HG03097 (cell line): ENCODE results near the gene NPEPL1.

Experiments used
- ATAC-seq: cut with Tn5 transposase; IDR thresholded peaks from one replicate; pipeline ENCODE4 v1.9.1; 2021; ENCODE audit not compliant: unreplicated experiment, low FRiP score

Gene NPEPL1

DNA sequence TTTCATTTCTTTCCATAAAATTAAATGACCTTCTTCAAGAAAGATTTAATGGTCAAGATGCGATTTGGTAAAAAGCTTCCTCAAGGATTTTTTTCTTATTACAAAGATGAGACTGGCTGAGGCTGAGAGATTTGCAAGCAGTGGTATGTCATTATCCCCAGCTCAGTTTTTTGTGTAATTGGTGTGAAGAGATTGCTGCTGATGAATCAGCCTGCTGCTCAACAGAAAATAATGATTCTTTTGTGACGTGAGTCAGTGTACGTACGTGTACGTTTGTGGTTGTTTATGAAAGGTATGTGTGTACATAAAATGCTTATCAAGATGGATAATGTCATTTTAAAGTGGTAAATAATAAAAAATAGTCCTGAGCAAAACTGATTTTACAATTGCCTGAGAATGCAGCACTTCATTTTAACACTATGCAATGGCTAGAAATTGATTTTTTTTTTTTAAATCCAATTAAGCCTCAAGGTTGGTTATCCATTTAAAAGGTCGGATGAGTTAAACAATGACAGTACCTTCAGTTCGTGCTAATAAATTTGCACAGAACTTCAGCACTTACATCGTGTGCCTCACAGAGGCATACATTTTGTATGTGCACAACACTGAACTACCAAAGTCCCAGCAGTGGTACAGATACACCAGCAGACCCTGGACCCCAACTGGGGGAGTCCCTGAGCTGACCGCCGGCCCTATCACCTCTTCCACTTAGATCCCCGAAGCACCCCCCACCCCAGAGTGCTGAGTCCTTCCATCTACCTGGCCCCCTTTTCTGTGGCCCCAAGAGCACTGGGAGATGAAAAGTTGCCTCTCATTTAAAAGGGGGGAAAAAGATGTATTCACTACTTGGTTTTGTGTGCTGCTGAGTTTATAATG is 9.7 kb upstream of the NPEPL1 start:
- no peak for ATAC-seq

DNA sequence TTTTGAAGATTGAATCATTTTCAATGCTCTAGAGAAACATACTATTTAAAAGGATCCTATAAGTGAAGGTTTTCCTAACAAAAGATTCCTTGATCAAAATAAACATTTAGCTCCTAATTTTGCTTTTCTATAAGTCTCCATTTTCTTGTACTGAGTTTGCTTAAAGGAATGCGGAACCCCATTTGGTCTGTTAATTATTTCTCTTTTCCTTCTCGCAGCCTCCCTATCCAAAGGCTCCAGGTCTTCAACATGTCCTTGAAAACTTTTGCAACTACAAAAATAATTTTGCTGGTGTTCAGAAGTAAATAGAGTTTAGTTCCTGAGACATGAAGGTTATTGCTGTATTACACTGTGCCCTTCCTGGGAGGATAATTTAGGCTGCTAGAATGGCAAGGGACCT is 8.3 kb upstream of the NPEPL1 start:
- ATAC-seq, result no peak

DNA sequence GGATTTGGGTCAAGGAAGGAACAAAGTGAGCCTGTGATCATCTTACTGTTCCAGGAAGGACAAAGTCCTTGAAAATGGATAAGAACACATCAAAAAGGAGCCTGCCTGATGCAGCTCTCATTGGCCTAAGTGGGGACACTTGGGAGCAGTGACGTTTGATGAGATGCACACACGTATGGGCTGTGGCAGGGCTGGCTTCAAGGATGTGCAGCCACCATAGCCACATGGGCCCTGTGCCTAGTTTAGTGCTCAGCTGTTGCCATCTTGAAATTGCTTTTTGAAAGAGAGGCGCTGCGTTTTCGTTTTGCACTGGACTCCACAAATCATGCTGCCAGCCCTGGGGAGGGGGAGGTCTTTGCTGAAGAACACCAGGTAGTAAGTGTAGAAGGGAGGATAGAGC is 6.6 kb upstream of the NPEPL1 start:
- no peak for ATAC-seq

DNA sequence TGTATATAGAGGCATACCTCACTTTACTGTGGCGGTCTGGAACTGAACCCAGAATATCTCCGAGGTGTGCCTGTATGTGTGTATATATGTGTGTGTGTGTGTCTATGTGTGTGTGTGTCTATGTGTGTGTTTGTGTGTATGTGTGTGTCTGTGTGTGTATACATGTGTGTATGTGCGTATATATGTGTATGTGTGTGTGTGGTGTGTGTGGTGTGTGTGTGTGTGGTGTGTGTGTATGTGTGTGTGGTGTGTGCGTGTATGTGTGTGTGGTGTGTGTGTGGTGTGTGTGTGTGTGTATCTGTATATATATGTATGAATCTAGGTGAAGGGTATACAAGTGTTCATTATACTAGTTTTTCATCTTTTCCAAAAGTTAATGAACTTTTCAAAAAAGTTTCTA is 4.2 kb upstream of the NPEPL1 start:
- no peak for ATAC-seq

DNA sequence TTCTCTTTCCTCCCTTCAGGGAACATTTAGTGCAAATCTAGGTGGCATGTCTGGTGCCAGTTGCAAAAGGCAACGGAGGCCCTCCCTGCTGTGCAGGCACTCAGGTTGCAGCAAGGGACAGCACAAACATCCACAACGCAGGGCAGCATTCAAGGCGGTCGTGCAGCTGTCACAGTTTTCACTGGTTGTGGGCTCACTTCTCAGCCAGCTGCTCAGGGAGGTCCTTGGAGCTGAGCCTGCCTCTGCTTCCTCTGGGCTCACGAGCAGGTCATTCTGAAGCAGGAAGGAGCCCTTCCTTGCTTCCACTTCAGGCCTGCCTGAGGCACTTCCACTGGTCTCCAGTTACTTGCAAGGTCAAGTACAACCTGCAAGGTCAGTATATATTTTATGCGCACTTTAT is 3.8 kb upstream of the NPEPL1 start:
- ATAC-seq, result no peak

DNA sequence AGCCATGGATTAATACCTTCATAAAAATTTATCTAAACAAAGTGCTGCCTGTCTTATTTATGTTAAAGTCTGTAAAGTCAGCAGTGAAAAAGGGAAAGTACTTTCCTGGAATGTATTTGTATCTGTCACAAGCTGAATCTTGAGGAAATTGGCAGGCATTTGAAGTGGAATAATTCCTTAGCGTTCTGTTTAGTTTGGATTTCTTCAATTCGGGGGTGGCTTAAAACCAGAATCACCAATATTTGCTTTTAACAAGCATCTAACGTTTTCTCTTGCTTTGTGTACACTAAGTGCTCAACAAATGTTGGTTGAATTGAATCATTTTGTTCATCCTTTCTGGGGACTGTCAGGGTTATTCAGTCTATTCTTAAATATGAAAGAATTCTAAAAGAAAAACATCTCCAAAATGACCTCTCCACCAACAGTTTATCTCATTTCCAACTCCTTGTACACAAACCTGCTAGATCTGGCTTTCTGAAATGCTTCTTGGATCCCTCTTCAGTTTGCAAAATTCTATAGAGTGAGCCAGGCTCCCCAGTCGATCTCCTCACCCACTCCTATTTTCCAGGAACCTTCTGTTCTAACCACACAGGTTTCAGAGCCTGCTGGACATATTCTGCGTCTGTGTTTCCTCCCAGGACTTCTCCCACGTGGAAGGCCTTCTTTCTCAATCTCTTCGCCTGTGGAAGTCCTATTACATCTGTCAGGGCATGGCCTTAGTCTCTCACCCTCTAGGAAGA is 2.0 kb upstream of the NPEPL1 start:
- no peak for ATAC-seq

DNA sequence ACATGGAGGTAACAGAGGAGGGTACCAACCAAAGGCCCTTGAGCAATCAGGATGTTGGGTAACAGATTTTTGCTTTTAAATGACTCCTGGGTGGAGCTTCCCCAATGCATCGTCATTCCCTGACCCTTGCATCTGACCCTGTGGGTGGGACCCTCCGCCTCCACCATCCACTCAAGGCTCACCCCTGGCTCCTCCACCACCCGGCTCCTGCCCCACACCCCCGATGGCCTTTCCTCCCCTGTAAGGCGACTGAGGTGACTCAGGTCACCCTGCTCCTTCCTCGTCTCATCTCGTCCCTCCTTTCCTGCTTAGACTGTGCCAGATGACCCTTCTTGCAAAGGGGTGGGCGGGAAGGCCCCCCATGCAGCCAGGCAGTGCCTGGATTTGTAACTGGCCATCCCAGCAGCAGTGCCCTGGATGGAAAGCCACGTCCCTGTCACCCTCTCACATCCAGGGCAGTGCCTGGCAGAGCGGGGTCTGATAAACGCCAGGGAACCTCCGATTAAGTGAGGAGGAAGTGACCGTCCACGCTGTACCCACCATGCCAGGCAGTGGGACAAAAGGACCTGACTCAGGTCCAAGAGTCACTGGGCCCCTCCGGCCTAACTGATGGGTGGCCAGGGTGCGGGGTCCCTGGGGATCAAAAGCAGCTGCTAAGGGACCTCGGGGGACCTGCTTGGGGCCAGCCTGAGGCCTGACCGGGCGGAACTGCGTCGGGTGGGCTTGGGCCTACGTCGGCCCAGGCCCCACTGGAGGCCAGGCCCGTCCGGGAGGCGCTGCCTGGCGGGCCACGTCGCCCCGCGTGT is 624 bp upstream of the NPEPL1 start:
- ATAC-seq, result no peak

DNA sequence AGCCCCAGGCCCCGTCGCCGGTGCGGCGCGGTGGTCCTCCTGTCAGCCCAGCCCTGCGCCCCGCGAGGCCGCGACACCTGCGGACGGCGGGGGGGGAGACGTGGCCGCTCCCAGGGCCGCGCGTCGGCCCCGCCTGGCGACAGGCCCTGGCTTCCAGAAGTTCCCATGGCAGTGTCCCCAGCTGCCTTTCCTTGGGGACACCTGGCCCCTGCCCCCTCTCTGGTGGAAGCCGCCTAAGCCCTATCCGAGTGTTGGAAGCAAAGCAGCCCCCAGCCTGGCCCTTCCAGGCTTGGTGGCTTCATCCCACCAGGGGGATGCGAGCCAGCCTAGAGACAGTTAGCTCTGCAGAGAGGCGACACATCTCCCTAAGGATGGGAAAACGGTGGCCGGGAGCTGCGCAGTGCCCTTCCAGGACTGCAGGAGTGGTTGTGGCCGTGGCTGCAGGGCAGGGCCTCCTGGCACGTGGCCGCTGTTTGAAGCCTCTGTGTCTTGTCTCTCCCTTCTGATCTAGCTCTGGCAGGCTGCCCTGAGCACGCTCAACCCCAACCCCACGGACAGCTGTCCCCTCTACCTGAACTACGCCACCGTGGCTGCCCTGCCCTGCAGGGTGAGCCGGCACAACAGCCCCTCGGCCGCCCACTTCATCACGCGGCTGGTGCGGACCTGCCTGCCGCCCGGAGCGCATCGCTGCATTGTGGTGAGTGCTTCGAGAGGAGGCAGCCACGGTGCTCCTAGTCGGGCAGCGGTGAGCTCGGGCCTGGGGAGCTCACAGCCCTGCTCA is 816 bp downstream of the NPEPL1 start:
- no peak for ATAC-seq

DNA sequence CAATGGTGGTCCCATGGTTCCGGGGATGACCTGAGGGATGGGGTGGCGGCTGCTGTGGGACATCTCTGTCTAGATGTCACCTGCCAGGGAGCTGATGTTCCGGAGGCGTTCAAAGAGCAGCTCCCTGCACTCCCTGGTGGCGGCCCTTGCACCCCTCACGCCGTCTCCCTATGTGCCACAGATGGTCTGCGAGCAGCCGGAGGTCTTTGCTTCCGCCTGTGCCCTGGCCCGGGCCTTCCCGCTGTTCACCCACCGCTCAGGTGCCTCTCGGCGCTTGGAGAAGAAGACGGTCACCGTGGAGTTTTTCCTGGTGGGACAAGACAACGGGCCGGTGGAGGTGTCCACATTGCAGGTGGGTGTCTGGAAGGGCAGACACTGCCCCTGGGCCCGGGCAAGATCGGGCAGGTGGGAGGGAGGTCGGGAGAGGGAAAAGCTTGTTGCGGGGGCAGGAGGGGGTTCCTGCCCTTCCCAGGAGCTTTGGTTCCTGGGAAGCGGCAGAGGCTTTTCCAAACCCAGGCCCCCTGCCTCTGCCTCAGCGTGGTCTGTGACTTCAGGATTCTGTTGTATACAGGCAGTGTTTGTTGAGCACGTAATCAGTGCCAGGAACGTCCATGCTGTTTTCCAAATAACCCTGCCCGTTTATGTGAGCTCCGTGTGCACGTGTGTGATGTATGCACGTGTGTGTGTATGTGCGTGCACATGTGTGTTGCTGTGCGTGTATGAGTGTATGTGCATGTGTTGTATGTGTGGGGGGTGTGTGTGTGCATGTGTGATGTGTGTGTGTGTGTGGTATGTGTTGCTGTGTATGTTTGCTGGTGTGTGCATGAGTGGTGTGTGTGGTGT is 1.9 kb downstream of the NPEPL1 start:
- no peak for ATAC-seq

DNA sequence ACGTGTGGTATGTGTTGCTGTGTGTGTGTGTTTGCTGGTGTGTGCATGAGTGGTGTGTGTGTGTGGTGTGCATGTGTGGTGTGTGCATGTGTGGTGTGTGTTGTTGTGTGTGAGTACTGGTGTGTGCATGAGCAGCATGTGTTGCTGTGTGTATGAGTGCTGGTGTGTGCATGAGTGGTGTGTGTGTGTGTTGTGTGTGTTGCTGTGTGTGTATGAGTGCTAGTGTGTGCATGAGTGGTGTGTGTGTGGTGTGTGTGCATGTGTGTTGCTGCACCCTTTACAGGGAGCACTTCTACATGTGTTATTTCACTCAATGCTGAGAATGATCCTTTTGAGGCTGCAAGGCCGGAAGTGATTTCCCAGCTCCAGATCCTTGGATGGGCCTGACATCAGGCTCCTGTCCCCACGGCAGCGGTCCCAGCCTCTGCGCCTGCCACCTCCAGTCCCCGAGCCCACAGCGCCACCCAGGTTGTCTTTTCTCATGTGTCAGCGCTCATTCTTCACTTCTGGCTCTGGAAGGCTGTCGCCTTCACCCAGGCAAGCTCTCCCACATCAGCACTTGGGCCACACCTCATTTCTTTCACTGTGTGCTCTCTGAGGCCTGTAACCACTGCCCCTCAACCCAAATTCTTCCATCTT is 2.6 kb downstream of the NPEPL1 start:
- no peak for ATAC-seq

DNA sequence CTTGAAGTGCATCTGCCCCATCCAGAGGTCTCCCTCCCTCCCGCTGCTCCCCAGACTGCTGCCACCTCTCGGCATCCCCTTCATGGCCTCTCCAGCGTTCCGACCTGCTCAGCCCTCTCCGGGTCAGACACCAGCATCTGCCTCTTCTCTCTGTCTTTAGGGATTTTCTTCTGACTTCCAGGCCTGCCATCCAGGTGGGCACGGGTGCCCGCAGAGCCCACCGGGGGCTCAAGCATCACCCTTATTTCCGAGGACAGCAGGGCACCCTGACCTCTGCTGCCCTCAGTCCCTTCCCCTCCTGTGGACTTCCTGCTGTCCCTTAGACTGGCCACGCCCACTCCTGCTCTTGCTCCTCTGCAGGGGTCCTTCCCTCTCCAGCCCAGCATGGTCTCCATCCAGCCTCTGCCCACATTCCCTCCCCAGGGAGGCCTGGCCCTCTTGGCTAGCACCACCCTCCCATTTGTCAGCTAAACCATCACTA is 3.3 kb downstream of the NPEPL1 start:
- ATAC-seq, result no peak

DNA sequence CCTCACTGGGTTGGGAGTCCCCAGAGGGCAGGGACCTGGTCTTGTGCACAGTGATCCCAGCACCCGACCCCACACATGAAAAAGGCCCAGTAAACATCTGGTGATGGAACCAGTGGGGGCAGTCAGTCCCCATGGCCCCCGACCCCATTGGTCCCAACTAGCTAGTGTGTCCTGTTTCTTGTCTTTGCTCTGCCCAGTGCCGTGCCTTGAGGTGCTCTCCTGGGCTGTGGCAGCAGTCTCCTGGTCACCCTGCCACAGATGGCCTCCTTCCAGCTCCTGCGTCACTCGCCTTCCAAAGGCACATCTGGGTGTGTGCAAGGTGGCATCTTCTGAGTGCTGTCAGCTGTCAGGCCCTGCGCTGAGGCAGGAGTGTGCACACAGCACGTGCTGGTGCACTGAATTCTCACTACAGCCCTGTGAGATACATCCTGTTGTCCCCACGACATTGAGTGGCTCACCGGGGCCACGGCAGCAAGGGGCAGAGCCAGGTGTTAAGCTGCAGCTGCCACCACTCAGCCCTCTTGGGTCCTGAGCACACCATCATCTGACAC is 3.9 kb downstream of the NPEPL1 start:
- no peak for ATAC-seq

DNA sequence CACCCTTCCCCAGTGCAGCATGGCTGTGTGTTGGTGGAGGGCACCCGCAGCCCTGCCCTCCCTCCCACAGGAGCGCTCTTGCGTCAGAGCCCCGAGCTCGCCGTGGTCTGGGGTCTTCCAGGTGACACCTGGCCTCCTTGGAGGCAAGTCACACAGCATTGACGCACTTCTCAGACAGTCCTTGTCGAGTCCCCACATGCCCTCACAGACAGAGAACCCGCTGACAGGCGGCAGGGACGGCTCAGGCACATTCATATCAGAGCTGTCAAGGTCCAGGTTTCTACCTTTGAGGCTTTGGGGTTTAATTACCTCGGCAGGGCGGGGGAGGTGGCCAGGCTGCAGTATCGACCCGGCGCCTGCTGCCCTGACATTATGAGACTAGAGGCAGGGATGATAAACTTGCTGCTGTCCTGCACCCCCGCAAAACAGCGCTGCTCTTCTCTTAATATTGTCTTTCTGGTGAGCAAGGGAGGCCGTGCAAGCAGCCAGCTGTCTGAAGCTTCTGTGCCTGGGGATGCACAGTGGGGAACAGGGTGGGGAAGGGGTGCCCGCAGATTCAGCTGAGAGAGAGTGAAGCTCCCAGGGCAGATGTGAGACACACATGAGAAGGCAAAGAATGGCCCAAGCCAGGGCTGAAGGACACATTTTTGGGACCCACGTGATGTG is 4.7 kb downstream of the NPEPL1 start:
- ATAC-seq, result no peak

DNA sequence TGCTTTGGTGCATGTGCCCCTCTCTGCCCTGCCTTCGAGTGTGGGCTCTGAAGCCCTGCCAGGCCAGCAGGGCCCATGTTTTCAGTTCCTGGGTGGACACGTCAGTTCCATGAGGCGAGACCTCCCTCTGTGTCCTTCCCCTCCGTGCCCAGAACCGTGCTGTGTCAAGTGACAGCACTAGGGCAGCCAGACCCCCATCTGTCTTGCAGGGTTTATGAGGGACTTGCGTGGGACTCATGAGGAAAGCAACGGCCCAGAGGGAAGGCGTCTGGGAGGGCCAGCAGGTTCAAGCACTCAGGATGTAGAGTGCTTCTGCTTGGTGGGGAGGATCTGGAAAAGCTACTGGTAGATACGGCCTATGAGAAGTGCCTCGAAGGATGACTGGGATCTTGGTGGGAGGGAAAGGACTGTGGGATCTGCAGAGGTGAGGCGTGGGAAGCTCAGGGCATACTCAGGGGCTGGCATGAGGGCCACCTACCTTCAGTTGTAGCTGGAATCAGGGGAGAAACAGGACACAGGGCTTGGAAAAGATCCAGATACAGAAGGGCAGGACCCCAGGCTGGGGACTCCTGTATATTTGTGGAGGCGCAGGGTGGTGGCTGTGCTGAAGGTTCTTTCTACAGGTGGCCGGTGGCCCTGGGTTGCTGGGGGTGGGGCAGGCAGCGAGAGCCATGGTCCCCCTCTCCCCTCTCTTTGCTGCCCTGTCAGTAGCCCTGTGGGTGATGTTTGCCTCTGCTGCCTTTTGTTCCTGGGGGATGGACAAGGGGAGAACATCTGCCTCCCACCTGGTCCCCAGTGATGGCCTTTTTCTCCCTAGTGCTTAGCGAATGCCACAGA is 5.5 kb downstream of the NPEPL1 start:
- no peak for ATAC-seq

DNA sequence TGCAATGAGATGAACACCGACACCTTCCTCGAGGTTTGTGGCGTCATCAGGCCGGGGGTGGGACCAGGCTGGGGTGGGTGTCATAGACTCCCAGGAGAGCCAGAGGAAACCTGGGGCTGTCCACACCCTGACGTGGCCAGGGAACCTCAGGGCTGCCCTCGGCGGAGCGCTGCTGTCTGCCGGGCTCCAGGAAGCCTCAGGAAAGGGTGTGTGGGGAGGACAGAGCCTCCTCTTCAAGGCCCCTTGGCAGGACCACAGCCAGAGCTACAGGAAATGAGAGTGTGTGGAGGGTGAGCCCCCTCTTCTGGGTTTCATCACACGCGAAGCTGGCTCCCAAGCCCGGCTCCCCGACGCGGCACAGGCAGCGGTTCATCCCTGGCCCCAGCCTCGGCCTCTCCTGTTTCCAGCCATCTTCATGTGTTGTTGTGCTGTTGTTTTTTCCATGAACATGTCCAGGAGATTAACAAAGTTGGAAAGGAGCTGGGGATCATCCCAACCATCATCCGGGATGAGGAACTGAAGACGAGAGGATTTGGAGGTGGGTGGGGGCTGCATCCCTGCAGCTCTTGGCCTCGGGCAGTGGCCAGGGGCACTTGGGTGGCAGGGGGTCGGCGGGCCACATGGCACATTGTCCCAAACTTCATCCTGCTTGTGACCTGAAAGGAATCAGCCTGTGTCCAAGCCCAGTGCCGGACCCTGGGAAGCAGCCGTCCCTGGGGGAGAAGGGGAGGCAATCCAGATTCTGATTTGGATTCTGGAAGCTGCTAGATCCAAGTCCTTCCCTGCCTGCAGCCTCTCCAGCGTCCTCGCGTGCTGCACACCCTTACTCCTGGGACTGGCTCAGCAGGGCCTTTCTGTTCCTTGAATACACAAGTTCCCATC is 6.4 kb downstream of the NPEPL1 start:
- ATAC-seq, result no peak

DNA sequence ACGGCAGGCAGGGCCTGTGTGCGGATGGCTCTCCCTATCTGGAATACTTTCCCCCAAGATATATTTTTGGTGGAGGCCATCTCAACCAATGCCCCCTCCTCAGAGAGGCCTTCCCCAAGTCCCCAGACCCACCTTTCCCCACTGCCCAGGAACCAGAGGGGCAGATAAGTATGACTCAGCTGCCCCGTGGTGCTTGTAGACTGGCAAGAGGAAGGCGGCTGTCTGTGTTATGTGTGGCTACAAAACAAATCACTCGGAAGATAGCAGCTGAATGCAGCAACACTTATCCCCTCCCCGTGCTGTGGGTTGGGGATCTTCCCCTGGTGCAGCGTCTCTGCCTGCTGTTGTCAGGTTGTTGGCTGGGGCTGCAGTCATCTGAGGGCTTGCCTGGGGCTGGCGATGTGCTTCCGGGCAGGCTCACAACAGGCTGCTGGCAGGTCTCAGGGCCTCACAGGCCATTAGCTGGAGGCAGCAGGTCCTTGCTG is 7.1 kb downstream of the NPEPL1 start:
- ATAC-seq, result no peak
